GM12801 (cell line): ENCODE measurements around the gene PPEF2.

Experiments
- CTCF ChIP-seq: IDR thresholded peaks from one replicate; pipeline ENCODE4 v1.5.1; 2011; ENCODE audit warnings: control low read depth; ENCODE audit not compliant: insufficient read length; ENCODE audit errors: extremely low read depth

The PPEF2 gene

GRCh38 chr4:75889537-75890199 is 12.6 kb downstream of the PPEF2 start:
- TF ChIP-seq CTCF, result no peak

- no peak for TF ChIP-seq CTCF
Measured at GRCh38 chr4:75886104-75886503, 16.1 kb downstream of the PPEF2 start.

GRCh38 chr4:75881476-75881875 is 20.8 kb downstream of the PPEF2 start:
- TF ChIP-seq CTCF, result no peak

- TF ChIP-seq CTCF, result no peak
Measured at GRCh38 chr4:75880278-75880677, 22.0 kb downstream of the PPEF2 start.

GRCh38 chr4:75878246-75878756 is 24.0 kb downstream of the PPEF2 start:
- no peak for TF ChIP-seq CTCF

- TF ChIP-seq CTCF, result no peak
Measured at GRCh38 chr4:75876218-75876617, 26.0 kb downstream of the PPEF2 start.

- no peak for TF ChIP-seq CTCF
Measured at GRCh38 chr4:75869100-75869499, 33.2 kb downstream of the PPEF2 start.

GRCh38 chr4:75867130-75867529 is 35.1 kb downstream of the PPEF2 start:
- no peak for TF ChIP-seq CTCF
